Nephron progenitor cell (in vitro differentiated cells): ENCODE measurements around the gene PTPN1.

Experiments used
- DNase-seq: peaks from one replicate; pipeline ENCODE4 v3.0.0; 2021
- H3K27ac Mint-ChIP-seq: 2 replicates; pipeline ENCODE4 v1.8.0; 2021; ENCODE audit warnings: mild to moderate bottlenecking, moderate library complexity, mixed read lengths
- H3K27me3 Mint-ChIP-seq: 2 replicates; pipeline ENCODE4 v1.8.0; 2021; ENCODE audit warnings: mild to moderate bottlenecking, low read depth, mixed read lengths; ENCODE audit not compliant: poor library complexity
- H3K36me3 Mint-ChIP-seq: 2 replicates; pipeline ENCODE4 v1.8.0; 2021; ENCODE audit warnings: low read depth, mixed read lengths
- H3K4me1 Mint-ChIP-seq: 2 replicates; pipeline ENCODE4 v1.8.0; 2021; ENCODE audit warnings: mixed read lengths
- H3K4me3 Mint-ChIP-seq: 2 replicates; pipeline ENCODE4 v1.8.0; 2021; ENCODE audit warnings: mild to moderate bottlenecking, moderate library complexity, mixed read lengths
- H3K9me3 Mint-ChIP-seq: 2 replicates; pipeline ENCODE4 v1.8.0; 2021; ENCODE audit warnings: mild to moderate bottlenecking, moderate library complexity, mixed read lengths
- TF ChIP-seq, protein P1 (sequence below): fragments of 200-600 bp; sonication (generic); IDR thresholded peaks from 2 replicates; pipeline ENCODE4 v1.5.0; 2021; ENCODE audit warnings: antibody characterized with exemption

PTPN1 gene

DNA sequence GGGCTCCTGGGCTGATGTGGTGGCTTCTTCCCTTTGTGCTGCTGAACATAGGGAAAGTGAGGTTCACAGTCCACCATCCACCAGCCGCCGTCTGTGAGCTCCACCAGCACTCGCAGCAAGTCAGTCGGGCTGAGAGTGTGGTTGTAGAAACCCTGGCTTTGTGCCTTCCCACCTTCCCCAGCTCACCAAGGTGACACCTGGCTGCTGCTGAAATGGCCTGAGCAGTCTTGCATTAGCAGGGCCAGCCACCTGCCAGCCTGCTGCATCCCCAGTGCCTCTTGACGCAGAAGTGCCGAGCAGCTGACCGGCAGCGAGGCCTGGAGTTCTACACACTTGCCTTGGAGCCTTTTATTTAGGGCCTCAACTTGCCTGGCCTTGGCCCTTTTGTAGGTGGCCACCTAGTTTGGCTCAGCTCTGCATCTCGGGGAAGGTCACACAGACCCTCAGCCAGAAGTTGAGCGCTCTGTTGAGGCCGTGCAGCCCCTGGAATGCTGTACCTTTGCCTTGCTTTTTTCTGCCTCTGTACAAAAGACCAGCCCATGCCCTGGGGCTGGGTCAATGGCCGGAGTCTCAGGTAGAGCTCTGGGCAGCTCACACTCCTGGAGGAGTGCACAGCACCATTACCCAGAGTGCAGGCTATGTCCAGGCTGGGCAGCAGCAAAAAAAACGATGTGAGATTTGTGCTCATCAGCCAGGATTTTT, 76.5 kb downstream of the PTPN1 start:
- H3K27me3 Mint-ChIP-seq = no peaks in the 10 kb centered on the region
- H3K27ac Mint-ChIP-seq = peak overlapping the region; percentile 65
- H3K9me3 Mint-ChIP-seq = no peaks in the 10 kb centered on the region
- no peak for DNase-seq
- H3K4me3 Mint-ChIP-seq = no peak overlapping the region
- TF ChIP-seq, protein P1, sequence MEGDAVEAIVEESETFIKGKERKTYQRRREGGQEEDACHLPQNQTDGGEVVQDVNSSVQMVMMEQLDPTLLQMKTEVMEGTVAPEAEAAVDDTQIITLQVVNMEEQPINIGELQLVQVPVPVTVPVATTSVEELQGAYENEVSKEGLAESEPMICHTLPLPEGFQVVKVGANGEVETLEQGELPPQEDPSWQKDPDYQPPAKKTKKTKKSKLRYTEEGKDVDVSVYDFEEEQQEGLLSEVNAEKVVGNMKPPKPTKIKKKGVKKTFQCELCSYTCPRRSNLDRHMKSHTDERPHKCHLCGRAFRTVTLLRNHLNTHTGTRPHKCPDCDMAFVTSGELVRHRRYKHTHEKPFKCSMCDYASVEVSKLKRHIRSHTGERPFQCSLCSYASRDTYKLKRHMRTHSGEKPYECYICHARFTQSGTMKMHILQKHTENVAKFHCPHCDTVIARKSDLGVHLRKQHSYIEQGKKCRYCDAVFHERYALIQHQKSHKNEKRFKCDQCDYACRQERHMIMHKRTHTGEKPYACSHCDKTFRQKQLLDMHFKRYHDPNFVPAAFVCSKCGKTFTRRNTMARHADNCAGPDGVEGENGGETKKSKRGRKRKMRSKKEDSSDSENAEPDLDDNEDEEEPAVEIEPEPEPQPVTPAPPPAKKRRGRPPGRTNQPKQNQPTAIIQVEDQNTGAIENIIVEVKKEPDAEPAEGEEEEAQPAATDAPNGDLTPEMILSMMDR = no peak
- peaks cover 12% of the 10 kb centered on the region for H3K4me1 Mint-ChIP-seq
- peaks cover 47% of the 10 kb centered on the region for H3K36me3 Mint-ChIP-seq

DNA sequence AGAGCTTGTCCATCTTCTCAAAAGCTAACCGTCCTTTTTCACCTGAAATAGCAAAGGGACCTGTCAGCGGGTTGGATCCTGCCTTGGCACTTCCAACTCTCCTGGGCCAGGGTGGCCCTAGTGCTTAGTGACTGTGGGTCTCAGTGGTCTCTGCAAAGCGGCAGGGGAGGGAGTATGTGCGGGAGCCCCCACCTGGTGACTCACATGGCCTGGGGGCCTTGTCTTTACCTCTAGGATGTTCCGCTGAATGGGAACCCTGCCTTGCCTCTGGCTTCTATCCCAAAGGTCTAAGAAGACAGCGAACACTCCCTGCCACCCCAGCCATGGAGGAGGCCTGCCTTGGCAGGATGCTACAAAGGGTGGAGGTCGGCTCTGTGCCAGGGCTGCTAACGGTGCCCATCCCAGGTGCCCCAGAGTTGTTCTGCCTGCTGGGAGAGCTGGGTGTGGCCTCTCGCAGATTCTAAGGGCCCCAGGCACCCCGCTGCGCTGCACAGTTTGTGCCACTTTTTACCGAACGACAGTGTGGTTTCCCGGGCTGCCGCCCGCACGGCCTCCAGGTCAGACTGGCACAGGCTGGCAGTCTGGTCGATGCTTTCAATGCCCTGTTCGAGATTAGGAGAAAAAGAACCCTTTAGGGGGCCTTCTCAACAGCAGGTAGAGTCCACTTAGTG, 77.2 kb downstream of the PTPN1 start:
- H3K36me3 Mint-ChIP-seq = peaks cover 41% of the 10 kb centered on the region
- no peak for DNase-seq
- peaks cover 8% of the 10 kb centered on the region for H3K4me1 Mint-ChIP-seq
- no peaks in the 10 kb centered on the region for H3K9me3 Mint-ChIP-seq
- H3K27ac Mint-ChIP-seq = no peak overlapping the region
- TF ChIP-seq, protein P1 = no peak
- H3K27me3 Mint-ChIP-seq = no peaks in the 10 kb centered on the region
- no peak overlapping the region for H3K4me3 Mint-ChIP-seq

DNA sequence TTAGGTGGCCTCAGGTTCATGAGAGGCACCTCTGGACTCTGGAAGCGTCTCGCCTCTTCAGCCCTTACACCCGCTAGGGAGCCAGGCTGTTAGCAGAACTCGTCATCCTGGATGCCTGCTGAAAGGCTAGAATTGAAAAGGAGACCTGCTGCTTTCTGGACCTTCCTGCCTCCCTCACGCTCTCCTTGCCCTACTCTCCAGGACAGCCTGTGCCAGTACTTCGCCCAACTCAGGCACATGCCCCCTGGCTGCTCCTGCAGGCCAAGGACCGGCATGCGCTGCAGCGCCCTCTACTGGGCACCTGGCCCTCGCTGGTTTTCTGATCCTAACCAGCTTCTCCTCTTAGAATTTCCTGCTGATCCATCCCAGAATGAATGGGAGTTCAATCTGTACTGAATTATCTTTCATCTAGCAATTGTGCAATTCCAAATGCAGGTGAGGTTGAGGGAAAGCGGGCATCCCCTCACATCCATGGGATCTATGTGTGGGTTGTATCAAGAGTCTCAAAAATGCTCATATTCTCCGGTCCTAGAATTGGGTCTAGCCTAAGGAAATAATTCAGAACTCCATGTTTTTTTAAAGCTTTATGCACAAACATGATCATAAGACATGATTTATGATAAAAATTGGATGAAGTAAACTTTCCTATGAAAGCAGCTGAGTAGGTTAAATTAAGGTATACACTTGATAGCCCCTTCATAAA, 78.0 kb downstream of the PTPN1 start:
- peak; percentile 78 for DNase-seq
- no peaks in the 10 kb centered on the region for H3K9me3 Mint-ChIP-seq
- H3K4me1 Mint-ChIP-seq = peaks cover 8% of the 10 kb centered on the region
- no peak overlapping the region for H3K4me3 Mint-ChIP-seq
- TF ChIP-seq, protein P1 = peak; percentile 79
- no peak overlapping the region for H3K27ac Mint-ChIP-seq
- H3K36me3 Mint-ChIP-seq = peaks cover 35% of the 10 kb centered on the region
- no peaks in the 10 kb centered on the region for H3K27me3 Mint-ChIP-seq

DNA sequence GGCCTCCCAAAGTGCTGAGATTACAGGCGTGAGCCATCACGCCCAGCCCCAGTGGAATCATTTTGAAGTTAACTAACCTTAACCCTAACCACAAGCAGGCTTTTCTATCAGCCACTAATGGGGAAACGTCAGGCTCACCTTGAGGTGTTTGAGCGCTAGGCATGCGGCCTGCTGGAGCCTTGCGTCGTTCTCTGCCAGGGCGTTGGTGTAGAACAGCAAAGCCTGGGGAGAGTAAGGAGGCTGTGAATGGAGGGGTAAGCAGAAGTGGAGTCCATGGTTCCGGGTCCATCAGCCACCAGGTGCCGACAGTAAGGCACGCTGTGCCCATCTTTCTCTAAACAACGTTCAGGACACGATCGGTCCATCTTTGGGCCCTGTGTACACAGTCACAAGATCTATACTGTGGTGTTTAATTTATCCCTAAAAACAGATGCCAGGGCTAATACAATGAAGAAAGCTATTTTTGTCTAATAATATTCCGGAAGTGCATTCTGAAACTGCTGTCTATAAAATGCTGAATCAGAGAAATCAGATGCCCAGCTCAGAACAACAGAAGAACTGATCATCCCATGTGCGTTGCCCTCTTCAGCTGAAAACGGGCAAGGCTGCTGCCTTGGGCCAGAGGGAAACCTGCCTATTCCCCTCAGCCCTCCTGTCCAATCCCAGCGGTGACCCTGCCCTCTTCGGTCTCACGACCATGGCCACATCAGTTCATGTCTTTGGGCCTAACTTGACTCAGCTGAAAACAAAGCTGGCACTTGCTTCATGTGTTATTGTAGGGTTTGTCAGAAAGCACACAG, 79.6 kb downstream of the PTPN1 start:
- H3K4me1 Mint-ChIP-seq = peaks cover 8% of the 10 kb centered on the region
- no peak for DNase-seq
- H3K36me3 Mint-ChIP-seq = peaks cover 29% of the 10 kb centered on the region
- H3K27me3 Mint-ChIP-seq = no peaks in the 10 kb centered on the region
- H3K4me3 Mint-ChIP-seq = no peak overlapping the region
- no peak overlapping the region for H3K27ac Mint-ChIP-seq
- H3K9me3 Mint-ChIP-seq = no peaks in the 10 kb centered on the region
- TF ChIP-seq, protein P1 = no peak

DNA sequence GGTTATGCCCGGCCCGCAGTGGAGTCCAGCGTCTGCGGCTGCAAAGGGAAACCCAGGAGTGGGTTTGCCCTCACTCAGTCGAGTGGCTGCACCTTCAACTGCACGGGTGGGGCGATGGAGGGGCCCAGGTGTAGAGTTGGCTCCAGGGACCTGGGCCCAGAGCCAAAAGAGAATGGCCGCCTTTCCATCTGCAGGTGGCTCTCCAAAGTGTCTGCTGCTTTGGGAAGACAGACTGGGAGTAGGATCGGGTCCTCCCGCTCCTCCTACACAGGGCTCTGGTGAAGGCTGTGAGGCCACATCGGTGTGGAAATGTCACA, 80.1 kb downstream of the PTPN1 start:
- Mint-ChIP-seq H3K36me3 (peaks cover 24% of the 10 kb centered on the region), H3K27ac (peak overlapping the region; percentile 29), H3K27me3 (no peaks in the 10 kb centered on the region), H3K9me3 (no peaks in the 10 kb centered on the region), H3K4me3 (no peak overlapping the region), H3K4me1 (peaks cover 6% of the 10 kb centered on the region)
- no peak for DNase-seq
- TF ChIP-seq, protein P1 = no peak
